Muscle layer of colon (tissue), 2 donors: ENCODE measurements around the gene TDO2.
"Not testable (repeated sequence)": the region's sequence is repeated elsewhere in the genome, so short reads cannot be mapped to it uniquely, and the experiment has no call there.

Experiments
- H3K27ac ChIP-seq: one replicate; pipeline ENCODE4 v1.7.0; 2013; ENCODE audit warnings: low read depth, mild to moderate bottlenecking, low read length, moderate library complexity
- H3K27me3 ChIP-seq, 2 donors: one replicate each; pipeline ENCODE4 v1.7.0; 2013; ENCODE audit warnings: low read length in 2 of 2, mild to moderate bottlenecking in 2 of 2; ENCODE audit not compliant: insufficient read depth in 2 of 2, control insufficient read depth in 1 of 2
- H3K36me3 ChIP-seq: one replicate; pipeline ENCODE4 v1.7.0; 2013; ENCODE audit warnings: mild to moderate bottlenecking, low read length; ENCODE audit not compliant: insufficient read depth
- H3K4me1 ChIP-seq: one replicate; pipeline ENCODE4 v1.7.0; 2013; ENCODE audit warnings: mild to moderate bottlenecking, low read length; ENCODE audit not compliant: insufficient read depth
- H3K4me3 ChIP-seq, 2 donors: one replicate each; pipeline ENCODE4 v1.7.0; 2013; ENCODE audit warnings: low read length in 2 of 2, low read depth in 1 of 2, mild to moderate bottlenecking in 1 of 2, moderate library complexity in 1 of 2
- H3K9ac ChIP-seq: one replicate; pipeline ENCODE4 v1.7.0; 2013; ENCODE audit warnings: low read length
- H3K9me3 ChIP-seq: one replicate; pipeline ENCODE4 v1.7.0; 2013; ENCODE audit warnings: mild to moderate bottlenecking, low read length
- donor health status: abdominal sarcoma.
- donor health status: Adenocarcinoma of cecum.

Gene TDO2

GRCh38 chr4:155908187-155909139 lies 5.0 kb downstream of the TDO2 start:
- H3K4me1 ChIP-seq, result no peaks in the 10 kb centered on the region
- no peaks in the 10 kb centered on the region for H3K36me3 ChIP-seq
- H3K27ac ChIP-seq, result no peak overlapping the region
- no peak overlapping the region for H3K4me3 ChIP-seq
- no peaks in the 10 kb centered on the region for H3K9me3 ChIP-seq
- no peak overlapping the region for H3K9ac ChIP-seq
- H3K27me3 ChIP-seq, result no peaks in the 10 kb centered on the region

- Histone ChIP-seq H3K4me3 (no peak overlapping the region), H3K4me1 (no peaks in the 10 kb centered on the region), H3K9ac (no peak overlapping the region), H3K9me3 (no peaks in the 10 kb centered on the region), H3K27ac (no peak overlapping the region), H3K27me3 (no peaks in the 10 kb centered on the region), H3K36me3 (no peaks in the 10 kb centered on the region)
These were observed 6.2 kb downstream of the TDO2 start for GRCh38 chr4:155909615-155910226.

GRCh38 chr4:155911905-155912304 lies 8.4 kb downstream of the TDO2 start:
- no peaks in the 10 kb centered on the region for H3K36me3 ChIP-seq
- H3K27ac ChIP-seq, result no peak overlapping the region
- no peak overlapping the region for H3K4me3 ChIP-seq
- no peak overlapping the region for H3K9ac ChIP-seq
- H3K4me1 ChIP-seq, result no peaks in the 10 kb centered on the region
- H3K9me3 ChIP-seq, result no peaks in the 10 kb centered on the region
- no peaks in the 10 kb centered on the region for H3K27me3 ChIP-seq

GRCh38 chr4:155914782-155915181 lies 11.3 kb downstream of the TDO2 start:
- Histone ChIP-seq H3K36me3 (no peaks in the 10 kb centered on the region), H3K4me1 (no peaks in the 10 kb centered on the region), H3K27me3 (no peaks in the 10 kb centered on the region), H3K27ac (no peak overlapping the region), H3K9ac (no peak overlapping the region), H3K4me3 (no peak overlapping the region), H3K9me3 (no peaks in the 10 kb centered on the region)

GRCh38 chr4:155921597-155921996 lies 18.1 kb downstream of the TDO2 start:
- no peaks in the 10 kb centered on the region for H3K4me1 ChIP-seq

GRCh38 chr4:155924637-155925036 lies 21.1 kb downstream of the TDO2 start:
- Histone ChIP-seq H3K9me3 (no peaks in the 10 kb centered on the region), H3K27ac (no peak overlapping the region), H3K4me1 (no peaks in the 10 kb centered on the region), H3K36me3 (peaks cover 10% of the 10 kb centered on the region), H3K4me3 (no peak overlapping the region), H3K27me3 (no peaks in the 10 kb centered on the region), H3K9ac (no peak overlapping the region)

More at GRCh38 chr4:155921597-155921996, 18.1 kb downstream of the TDO2 start:
- H3K9ac ChIP-seq, result no peak overlapping the region
- no peaks in the 10 kb centered on the region for H3K27me3 ChIP-seq
- no peak overlapping the region for H3K4me3 ChIP-seq
- H3K9me3 ChIP-seq, result no peaks in the 10 kb centered on the region
- no peaks in the 10 kb centered on the region for H3K36me3 ChIP-seq
- no peak overlapping the region for H3K27ac ChIP-seq

GRCh38 chr4:155929833-155930232 lies 26.3 kb downstream of the TDO2 start:
- H3K36me3 ChIP-seq, result peaks cover 10% of the 10 kb centered on the region
- no peaks in the 10 kb centered on the region for H3K27me3 ChIP-seq
- H3K9ac ChIP-seq, result no peak overlapping the region
- no peak overlapping the region for H3K27ac ChIP-seq
- no peaks in the 10 kb centered on the region for H3K4me1 ChIP-seq
- no peaks in the 10 kb centered on the region for H3K9me3 ChIP-seq
- H3K4me3 ChIP-seq, result no peak overlapping the region

GRCh38 chr4:155930330-155930729 lies 26.8 kb downstream of the TDO2 start:
- no peaks in the 10 kb centered on the region for H3K27me3 ChIP-seq
- H3K4me1 ChIP-seq, result no peaks in the 10 kb centered on the region
- H3K9me3 ChIP-seq, result no peaks in the 10 kb centered on the region
- no peak overlapping the region for H3K4me3 ChIP-seq
- no peak overlapping the region for H3K27ac ChIP-seq
- H3K36me3 ChIP-seq, result peaks cover 10% of the 10 kb centered on the region
- no peak overlapping the region for H3K9ac ChIP-seq

- no peaks in the 10 kb centered on the region for H3K4me1 ChIP-seq
- H3K27me3 ChIP-seq, result no peaks in the 10 kb centered on the region
- H3K36me3 ChIP-seq, result peaks cover 10% of the 10 kb centered on the region
- no peak overlapping the region for H3K9ac ChIP-seq
- no peak overlapping the region for H3K4me3 ChIP-seq
- H3K27ac ChIP-seq, result no peak overlapping the region
- no peaks in the 10 kb centered on the region for H3K9me3 ChIP-seq
These were observed 28.1 kb downstream of the TDO2 start for GRCh38 chr4:155931634-155932033.

GRCh38 chr4:155934634-155935033 lies 31.1 kb downstream of the TDO2 start:
- not testable (repeated sequence) for H3K36me3 ChIP-seq, H3K9me3 ChIP-seq, H3K27me3 ChIP-seq, H3K9ac ChIP-seq, H3K27ac ChIP-seq, H3K4me3 ChIP-seq, H3K4me1 ChIP-seq

- H3K27me3 ChIP-seq, result no peaks in the 10 kb centered on the region
- no peaks in the 10 kb centered on the region for H3K9me3 ChIP-seq
- H3K9ac ChIP-seq, result no peak overlapping the region
- no peak overlapping the region for H3K4me3 ChIP-seq
- no peak overlapping the region for H3K27ac ChIP-seq
- H3K36me3 ChIP-seq, result no peaks in the 10 kb centered on the region
- no peaks in the 10 kb centered on the region for H3K4me1 ChIP-seq
These were observed 32.0 kb downstream of the TDO2 start for GRCh38 chr4:155935389-155935986.
